ENCODE measurements around the gene SLAMF9. TPM values are rescaled to one million over a fixed set of nuclear protein-coding genes. Genes with fewer than 3 reads are reported as not detected.

The SLAMF9 gene
- total and polyA plus RNA-seq, 2 of the 8 experiments (the other 6 are each of a cell fraction or from before 2014, with no cell fraction given): not detected

GRCh38 chr1:159972443-159973205, 18.6 kb upstream of the SLAMF9 start (continued):
- no peak for TF ChIP-seq CHD1 (IDR thresholded peaks at IDR 0.05; ENCODE audit: low read depth, low read length)
- TF ChIP-seq RFX5 (IDR thresholded peaks at IDR 0.05; ENCODE audit: borderline replicate concordance, low read depth, low read length): no peak
- TF ChIP-seq SUZ12 (IDR thresholded peaks at IDR 0.05; ENCODE audit: low read length): no peak
- no peak for TF ChIP-seq CREB1 (IDR thresholded peaks at IDR 0.05)

Data from H1 (cell line).